ENCODE results near the gene PCK2. TPM values are rescaled to one million over a fixed set of nuclear protein-coding genes. Genes with fewer than 3 reads are reported as not detected.

Gene PCK2
- total and polyA plus RNA-seq, 2 donors (not counting 3 experiments of a cell fraction or from before 2014, with no cell fraction given): 23.5 to 24.5 TPM

GRCh38 chr14:24095271-24096068 lies 1.4 kb downstream of the PCK2 start:
- FAIRE-seq: peak; percentile 69
- Histone ChIP-seq H3K4me2 (ENCODE audit: insufficient read depth, low read length) (peak overlapping the region; percentile 85), H3K9ac (replicated peaks; ENCODE audit: extremely low read depth, insufficient read depth, low read length) (peak overlapping the region; percentile 78), H3K4me1 (ENCODE audit: control insufficient read depth, extremely low read depth, insufficient read depth, low read length) (peaks cover 9% of the 10 kb centered on the region), H3K27ac (ENCODE audit: insufficient read depth, low read depth, low read length) (peak overlapping the region; percentile 46), H3K79me2 (ENCODE audit: control insufficient read depth, insufficient read depth, low read length) (peaks cover 4% of the 10 kb centered on the region), H3K27me3 (ENCODE audit: control insufficient read depth in 2 of 2, insufficient read depth in 2 of 2, low read length in 2 of 2) (no peaks in the 10 kb centered on the region), H2AFZ (ENCODE audit: low read depth, low read length) (peak overlapping the region; percentile 92), H3K9me3 (replicated peaks; ENCODE audit: control insufficient read depth, insufficient read depth, low read length) (no peaks in the 10 kb centered on the region), H3K4me3 (replicated peaks in 1 of 3; ENCODE audit: insufficient read depth in 1 of 3, low read depth in 1 of 3, low read length in 3 of 3) (peak overlapping the region in 2 of 3 experiments; percentile 71 to 74), H3K36me3 (ENCODE audit: control insufficient read depth in 2 of 2, extremely low read depth in 1 of 2, insufficient read depth in 2 of 2, low read length in 2 of 2) (no peaks in the 10 kb centered on the region), H3K9me1 (replicated peaks; ENCODE audit: control insufficient read depth, extremely low read depth, insufficient read depth, low read length) (no peaks in the 10 kb centered on the region), H4K20me1 (replicated peaks; ENCODE audit: control insufficient read depth, extremely low read depth, insufficient read depth, low read length) (no peaks in the 10 kb centered on the region)
- intact Hi-C loops (cut with micrococcal nuclease): loop anchor here (1.0 to 2.0 kb wide), 2 partner anchors 41 to 45 kb away; partner anchors contain the start of genes EMC9 and PSME1
- TF ChIP-seq POLR2A (IDR thresholded peaks at IDR 0.05; ENCODE audit: low read depth, low read length) (no peak), CTCF (IDR thresholded peaks at IDR 0.05; ENCODE audit: extremely low read depth in 1 of 2, insufficient read depth in 1 of 2, low read depth in 1 of 2, low read length in 2 of 2) (no peak), GATA2 (IDR thresholded peaks at IDR 0.05; ENCODE audit: insufficient read depth, insufficient read length, low read depth, low read length) (no peak), POLR2AphosphoS5 (IDR thresholded peaks at IDR 0.05; ENCODE audit: insufficient read depth, low read depth, low read length) (no peak), JUN (IDR thresholded peaks at IDR 0.05; ENCODE audit: borderline replicate concordance, insufficient read depth, insufficient read length, low read depth) (no peak), EZH2 (IDR thresholded peaks at IDR 0.05; ENCODE audit: borderline replicate concordance, low read depth, low read length, severe bottlenecking) (no peak), MYC (IDR thresholded peaks at IDR 0.05; ENCODE audit: low read depth, low read length) (no peak), MAX (IDR thresholded peaks at IDR 0.05; ENCODE audit: insufficient read depth, insufficient read length) (no peak)
- peak; percentile 21 for DNase-seq (ENCODE audit: low read depth, low spot score)
- BruUV-seq (replicated peaks): no TSS peak
- dilution Hi-C loops (cut with MboI; ENCODE audit: extremely low pct_ligation_motif_present, low sequenced_read_pairs): no loop called here
- CTCF ChIA-PET: interaction anchor here (1.1 to 9.6 kb wide), 4 partner anchors 11 to 38 kb away, joined by 4 to 319 read pairs (median 67); partner anchors contain the start of genes DCAF11 and NRL
- POLR2A ChIA-PET: interaction anchor here (1.3 to 3.1 kb wide), 3 partner anchors 8 to 19 kb away, joined by 3 to 11 read pairs (median 4); partner anchors contain the start of genes DCAF11 and NRL
